Measurements from ENCODE around the gene PRPF38A. TPM values are rescaled to one million over a fixed set of nuclear protein-coding genes. Genes with fewer than 3 reads are reported as not detected.

PRPF38A gene
- total RNA-seq, 2 experiments from 2014 or later, result 87.0 to 97.4 TPM

GRCh38 chr1:52444463-52444862 is 40.1 kb downstream of the PRPF38A start:
- Mint-ChIP-seq H3K36me3 (peaks cover 16% of the 10 kb centered on the region), H3K4me1 (no peaks in the 10 kb centered on the region)

GRCh38 chr1:52454127-52454526 is 49.7 kb downstream of the PRPF38A start:
- H3K4me1 Mint-ChIP-seq, result peaks cover 5% of the 10 kb centered on the region
- CTCF ChIA-PET, result interaction anchor here (0.6 kb wide), 1 partner anchor 13 kb away, joined by 3 read pairs; no protein-coding TSS in a partner anchor
- no peak for DNase-seq
- no peak for ATAC-seq
- peaks cover 25% of the 10 kb centered on the region for H3K36me3 Mint-ChIP-seq
- H3K4me3 Mint-ChIP-seq, result no peak overlapping the region
- no peaks in the 10 kb centered on the region for H3K9me3 Mint-ChIP-seq (ENCODE audit: low read depth)
- H3K27me3 Mint-ChIP-seq, result no peaks in the 10 kb centered on the region
- no peak overlapping the region for H3K27ac Mint-ChIP-seq

More at GRCh38 chr1:52444463-52444862, 40.1 kb downstream of the PRPF38A start:
- Mint-ChIP-seq H3K4me3 (no peak overlapping the region), H3K27me3 (no peaks in the 10 kb centered on the region), H3K27ac (no peak overlapping the region), H3K9me3 (ENCODE audit: low read depth) (no peaks in the 10 kb centered on the region)
- no peak for ATAC-seq
- CTCF ChIA-PET, result no interaction called here
- no peak for DNase-seq

GRCh38 chr1:52454779-52455178 is 50.4 kb downstream of the PRPF38A start:
- ATAC-seq (no peak), DNase-seq (no peak)
- no peaks in the 10 kb centered on the region for H3K27me3 Mint-ChIP-seq
- no peak overlapping the region for H3K27ac Mint-ChIP-seq
- H3K9me3 Mint-ChIP-seq (ENCODE audit: low read depth), result no peaks in the 10 kb centered on the region
- CTCF ChIA-PET, result no interaction called here
- peaks cover 25% of the 10 kb centered on the region for H3K36me3 Mint-ChIP-seq
- no peak overlapping the region for H3K4me3 Mint-ChIP-seq
- H3K4me1 Mint-ChIP-seq, result peaks cover 5% of the 10 kb centered on the region

GRCh38 chr1:52455686-52456085 is 51.3 kb downstream of the PRPF38A start:
- Mint-ChIP-seq H3K9me3 (ENCODE audit: low read depth) (no peaks in the 10 kb centered on the region), H3K4me1 (peaks cover 5% of the 10 kb centered on the region), H3K27me3 (no peaks in the 10 kb centered on the region), H3K27ac (no peak overlapping the region), H3K4me3 (no peak overlapping the region), H3K36me3 (peaks cover 25% of the 10 kb centered on the region)
- CTCF ChIA-PET, result no interaction called here
- DNase-seq, result no peak
- no peak for ATAC-seq

GRCh38 chr1:52460694-52461093 is 56.3 kb downstream of the PRPF38A start:
- H3K9me3 Mint-ChIP-seq (ENCODE audit: low read depth), result no peaks in the 10 kb centered on the region
- CTCF ChIA-PET, result interaction anchor here (1.0 to 1.1 kb wide), 2 partner anchors 21 to 57 kb away, joined by 3 read pairs; partner anchors contain the start of genes ORC1 and PRPF38A
- H3K4me1 Mint-ChIP-seq, result peaks cover 5% of the 10 kb centered on the region
- no peaks in the 10 kb centered on the region for H3K27me3 Mint-ChIP-seq
- peaks cover 10% of the 10 kb centered on the region for H3K36me3 Mint-ChIP-seq
- no peak for DNase-seq
- ATAC-seq, result no peak
- no peak overlapping the region for H3K4me3 Mint-ChIP-seq
- no peak overlapping the region for H3K27ac Mint-ChIP-seq

- ATAC-seq (no peak), DNase-seq (no peak)
- H3K36me3 Mint-ChIP-seq, result peaks cover 8% of the 10 kb centered on the region
- peaks cover 5% of the 10 kb centered on the region for H3K4me1 Mint-ChIP-seq
- CTCF ChIA-PET, result interaction anchor here (0.6 kb wide), 1 partner anchor 33 kb away, joined by 3 read pairs; no protein-coding TSS in a partner anchor
- H3K4me3 Mint-ChIP-seq, result no peak overlapping the region
- H3K27ac Mint-ChIP-seq, result no peak overlapping the region
- H3K27me3 Mint-ChIP-seq, result no peaks in the 10 kb centered on the region
- H3K9me3 Mint-ChIP-seq (ENCODE audit: low read depth), result no peaks in the 10 kb centered on the region
These were observed 57.4 kb downstream of the PRPF38A start for GRCh38 chr1:52461821-52462220.

- CTCF ChIA-PET, result interaction anchor here (2.2 kb wide), 1 partner anchor 222 kb away, joined by 9 read pairs; no protein-coding TSS in a partner anchor
- no peak for ATAC-seq
- H3K9me3 Mint-ChIP-seq (ENCODE audit: low read depth), result no peaks in the 10 kb centered on the region
These were observed 59.5 kb downstream of the PRPF38A start for GRCh38 chr1:52463891-52464290.

GRCh38 chr1:52469108-52469507 is 64.7 kb downstream of the PRPF38A start:
- H3K4me1 Mint-ChIP-seq, result no peaks in the 10 kb centered on the region
- H3K27ac Mint-ChIP-seq, result no peak overlapping the region
- CTCF ChIA-PET, result no interaction called here
- no peaks in the 10 kb centered on the region for H3K27me3 Mint-ChIP-seq
- H3K9me3 Mint-ChIP-seq (ENCODE audit: low read depth), result no peaks in the 10 kb centered on the region
- no peak for DNase-seq
- H3K4me3 Mint-ChIP-seq, result no peak overlapping the region
- ATAC-seq, result no peak
- peaks cover 13% of the 10 kb centered on the region for H3K36me3 Mint-ChIP-seq

More at GRCh38 chr1:52463891-52464290, 59.5 kb downstream of the PRPF38A start:
- Mint-ChIP-seq H3K27me3 (no peaks in the 10 kb centered on the region), H3K27ac (no peak overlapping the region), H3K4me1 (no peaks in the 10 kb centered on the region), H3K36me3 (peaks cover 7% of the 10 kb centered on the region), H3K4me3 (no peak overlapping the region)
- DNase-seq, result no peak

Other genes with a start within 250 kb of the PRPF38A start
- 10 to 100 TPM; 49.9 to 53.3 TPM for gene CC2D1B, start 38.4 kb upstream of the PRPF38A start, total RNA-seq
- 10 to 100 TPM; 40.5 to 42.2 TPM for gene ORC1, start 179 bp upstream of the PRPF38A start, total RNA-seq
- gene TUT4, start 148.5 kb downstream of the PRPF38A start, total RNA-seq, result 10 to 100 TPM; 60.4 to 76.5 TPM
- gene GPX7, start 197.8 kb downstream of the PRPF38A start, total RNA-seq, result 10 to 100 TPM; 14.4 to 15.3 TPM
- 10 to 100 TPM in 1 of 2 experiments, 1 to 10 TPM in 1; 5.7 to 11.0 TPM for gene SHISAL2A, start 228.6 kb downstream of the PRPF38A start, total RNA-seq